ENCODE measurements around the gene GARRE1.

The GARRE1 gene

GRCh38 chr19:34256835-34257558 is 2.6 kb downstream of the GARRE1 start:
- ATAC-seq, result peak; percentile 32
- TF ChIP-seq GLIS3 (CRISPR knock-in tag; IDR thresholded peaks at IDR 0.05), result no peak
- no peak for TF ChIP-seq ARNTL (CRISPR knock-in tag; IDR thresholded peaks at IDR 0.05; ENCODE audit: borderline replicate concordance, low read depth)
- no peak for TF ChIP-seq ZNF70 (CRISPR knock-in tag; IDR thresholded peaks at IDR 0.05)
- no peak for TF ChIP-seq ESRRG (CRISPR knock-in tag; IDR thresholded peaks at IDR 0.05)
- TF ChIP-seq ISL1 (CRISPR knock-in tag; IDR thresholded peaks at IDR 0.05), result no peak

GRCh38 chr19:34257559-34257924 is 3.2 kb downstream of the GARRE1 start:
- ATAC-seq, result no peak
- TF ChIP-seq ARNTL (CRISPR knock-in tag; IDR thresholded peaks at IDR 0.05; ENCODE audit: borderline replicate concordance, low read depth) (no peak), GLIS3 (CRISPR knock-in tag; IDR thresholded peaks at IDR 0.05) (no peak), ZFP30 (CRISPR knock-in tag; IDR thresholded peaks at IDR 0.05) (no peak), RARB (CRISPR knock-in tag; IDR thresholded peaks at IDR 0.05) (no peak), POU6F1 (CRISPR knock-in tag; IDR thresholded peaks at IDR 0.05; ENCODE audit: borderline replicate concordance, low read depth) (no peak), BACH2 (CRISPR knock-in tag; IDR thresholded peaks at IDR 0.05; ENCODE audit: borderline replicate concordance) (no peak), TOX (CRISPR knock-in tag; IDR thresholded peaks at IDR 0.05; ENCODE audit: borderline replicate concordance) (no peak), OSR1 (CRISPR knock-in tag; IDR thresholded peaks at IDR 0.05) (no peak), ZC3H10 (CRISPR knock-in tag; IDR thresholded peaks at IDR 0.05) (no peak), CSDC2 (CRISPR knock-in tag; IDR thresholded peaks at IDR 0.05) (no peak), ZNF8 (CRISPR knock-in tag; IDR thresholded peaks at IDR 0.05) (no peak)
- TF ChIP-seq, protein P1, sequence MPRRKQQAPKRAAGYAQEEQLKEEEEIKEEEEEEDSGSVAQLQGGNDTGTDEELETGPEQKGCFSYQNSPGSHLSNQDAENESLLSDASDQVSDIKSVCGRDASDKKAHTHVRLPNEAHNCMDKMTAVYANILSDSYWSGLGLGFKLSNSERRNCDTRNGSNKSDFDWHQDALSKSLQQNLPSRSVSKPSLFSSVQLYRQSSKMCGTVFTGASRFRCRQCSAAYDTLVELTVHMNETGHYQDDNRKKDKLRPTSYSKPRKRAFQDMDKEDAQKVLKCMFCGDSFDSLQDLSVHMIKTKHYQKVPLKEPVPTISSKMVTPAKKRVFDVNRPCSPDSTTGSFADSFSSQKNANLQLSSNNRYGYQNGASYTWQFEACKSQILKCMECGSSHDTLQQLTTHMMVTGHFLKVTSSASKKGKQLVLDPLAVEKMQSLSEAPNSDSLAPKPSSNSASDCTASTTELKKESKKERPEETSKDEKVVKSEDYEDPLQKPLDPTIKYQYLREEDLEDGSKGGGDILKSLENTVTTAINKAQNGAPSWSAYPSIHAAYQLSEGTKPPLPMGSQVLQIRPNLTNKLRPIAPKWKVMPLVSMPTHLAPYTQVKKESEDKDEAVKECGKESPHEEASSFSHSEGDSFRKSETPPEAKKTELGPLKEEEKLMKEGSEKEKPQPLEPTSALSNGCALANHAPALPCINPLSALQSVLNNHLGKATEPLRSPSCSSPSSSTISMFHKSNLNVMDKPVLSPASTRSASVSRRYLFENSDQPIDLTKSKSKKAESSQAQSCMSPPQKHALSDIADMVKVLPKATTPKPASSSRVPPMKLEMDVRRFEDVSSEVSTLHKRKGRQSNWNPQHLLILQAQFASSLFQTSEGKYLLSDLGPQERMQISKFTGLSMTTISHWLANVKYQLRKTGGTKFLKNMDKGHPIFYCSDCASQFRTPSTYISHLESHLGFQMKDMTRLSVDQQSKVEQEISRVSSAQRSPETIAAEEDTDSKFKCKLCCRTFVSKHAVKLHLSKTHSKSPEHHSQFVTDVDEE (CRISPR knock-in tag; IDR thresholded peaks at IDR 0.05), result no peak

DNA sequence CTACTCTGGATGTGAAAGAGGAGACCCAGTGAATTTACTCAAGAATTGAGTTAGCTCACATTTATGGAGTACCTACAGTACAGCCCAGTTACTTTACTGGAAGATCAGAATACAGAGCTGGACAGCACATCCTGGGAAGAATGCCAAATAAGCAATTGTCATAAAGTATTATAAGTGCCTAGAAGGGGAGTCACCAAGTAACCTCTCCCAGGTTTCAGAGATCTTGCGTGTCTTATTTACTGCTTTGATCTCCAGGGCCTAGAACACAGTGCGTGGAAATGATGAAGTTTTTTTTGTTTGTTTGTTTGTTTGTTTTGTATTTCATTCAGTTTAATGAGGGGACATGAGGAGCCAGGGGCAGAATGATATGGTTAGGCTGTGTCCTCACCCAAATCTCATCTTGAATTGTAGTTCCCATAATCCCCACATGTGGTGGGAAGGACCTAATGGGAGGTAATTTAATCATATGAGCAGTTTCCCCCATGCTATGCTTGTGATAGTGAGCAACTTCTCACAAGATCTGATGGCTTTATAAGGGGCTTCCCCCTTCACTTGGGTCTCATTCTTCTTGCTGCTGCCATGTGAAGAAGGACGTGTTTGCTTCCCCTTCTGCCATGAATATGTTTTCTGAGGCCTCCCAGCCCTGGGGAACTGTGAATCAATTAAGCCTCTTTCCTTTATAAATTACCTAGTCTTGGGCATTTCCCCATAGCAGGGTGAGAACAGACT is 5.2 kb downstream of the GARRE1 start:
- peak; percentile 13; the same call in 1 of the 3 replicates for ATAC-seq

DNA sequence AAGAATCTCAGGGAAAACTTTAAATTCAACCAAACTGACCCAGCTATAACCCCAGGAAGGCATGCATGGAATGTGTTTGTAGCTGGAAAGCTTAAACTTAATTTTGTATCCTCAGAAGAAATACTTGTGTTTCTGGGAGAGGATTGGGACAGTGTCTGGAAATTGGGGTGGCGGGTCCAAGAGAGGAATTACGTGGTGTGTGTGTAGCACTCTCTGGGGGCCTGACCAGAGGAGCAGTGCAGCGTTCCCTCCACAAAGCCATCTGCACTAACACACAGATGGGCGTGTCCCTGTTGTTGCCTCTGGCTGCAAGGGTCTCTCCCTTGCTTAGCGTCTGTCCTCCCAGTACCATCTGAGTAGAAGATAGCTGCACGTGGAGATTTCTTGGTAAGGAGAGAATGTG is 6.4 kb downstream of the GARRE1 start:
- no peak for TF ChIP-seq ZFP3 (CRISPR knock-in tag; IDR thresholded peaks at IDR 0.05)
- TF ChIP-seq, protein P2, sequence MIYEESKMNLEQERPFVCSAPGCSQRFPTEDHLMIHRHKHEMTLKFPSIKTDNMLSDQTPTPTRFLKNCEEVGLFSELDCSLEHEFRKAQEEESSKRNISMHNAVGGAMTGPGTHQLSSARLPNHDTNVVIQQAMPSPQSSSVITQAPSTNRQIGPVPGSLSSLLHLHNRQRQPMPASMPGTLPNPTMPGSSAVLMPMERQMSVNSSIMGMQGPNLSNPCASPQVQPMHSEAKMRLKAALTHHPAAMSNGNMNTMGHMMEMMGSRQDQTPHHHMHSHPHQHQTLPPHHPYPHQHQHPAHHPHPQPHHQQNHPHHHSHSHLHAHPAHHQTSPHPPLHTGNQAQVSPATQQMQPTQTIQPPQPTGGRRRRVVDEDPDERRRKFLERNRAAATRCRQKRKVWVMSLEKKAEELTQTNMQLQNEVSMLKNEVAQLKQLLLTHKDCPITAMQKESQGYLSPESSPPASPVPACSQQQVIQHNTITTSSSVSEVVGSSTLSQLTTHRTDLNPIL (CRISPR knock-in tag; IDR thresholded peaks at IDR 0.05; ENCODE audit: low read depth), result no peak
- no peak for TF ChIP-seq ZC3H10 (CRISPR knock-in tag; IDR thresholded peaks at IDR 0.05)
- peak; percentile 70 for TF ChIP-seq ISL1 (CRISPR knock-in tag; IDR thresholded peaks at IDR 0.05)
- TF ChIP-seq ARNTL (CRISPR knock-in tag; IDR thresholded peaks at IDR 0.05; ENCODE audit: borderline replicate concordance, low read depth), result no peak
- peak; percentile 48 for ATAC-seq

More for the DNA sequence above, 5.2 kb downstream of the GARRE1 start:
- TF ChIP-seq ISL1 (CRISPR knock-in tag; IDR thresholded peaks at IDR 0.05), result peak; percentile 56
- no peak for TF ChIP-seq SNAI2 (CRISPR knock-in tag; IDR thresholded peaks at IDR 0.05)

DNA sequence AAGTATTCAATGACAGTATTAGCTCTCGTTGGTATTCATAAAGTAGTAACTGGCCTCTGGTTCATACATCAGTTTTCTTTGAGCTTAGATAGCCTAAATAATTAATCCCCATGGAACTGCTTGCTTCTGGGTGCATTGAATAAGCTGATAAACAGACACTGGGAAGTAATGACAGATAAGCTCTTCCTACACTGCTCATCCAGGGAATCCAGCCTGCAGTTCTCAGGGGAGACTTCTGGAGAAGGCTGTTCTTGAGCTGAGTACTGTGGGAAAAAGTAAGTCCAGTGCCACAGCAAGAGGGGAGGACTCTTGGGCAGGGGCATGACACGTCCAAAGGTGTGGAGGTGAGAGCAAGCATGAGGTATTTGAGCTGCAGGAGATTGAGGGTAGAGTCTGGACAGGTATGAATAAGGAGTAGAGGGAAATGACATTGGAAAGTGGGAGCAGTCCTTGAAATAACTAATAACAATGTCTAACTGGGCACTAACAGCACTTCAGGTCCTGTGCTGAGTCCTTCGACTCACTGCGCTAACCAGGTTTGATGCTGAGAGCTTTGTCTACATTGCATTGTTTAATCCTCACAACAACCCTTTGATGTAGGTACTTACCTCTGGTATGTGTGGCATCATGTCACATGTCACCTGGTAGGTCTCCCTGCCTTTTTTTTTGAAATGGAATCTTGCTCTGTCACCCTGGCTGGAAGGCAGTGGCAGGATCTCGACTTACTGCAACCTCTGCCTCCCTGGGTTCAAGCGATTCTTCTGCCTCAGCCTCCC is 7.2 kb downstream of the GARRE1 start:
- ATAC-seq, result no peak
- TF ChIP-seq ZNF565 (CRISPR knock-in tag; conservative IDR thresholded peaks at IDR 0.05; ENCODE audit: low read depth), result no peak
- no peak for TF ChIP-seq GLIS3 (CRISPR knock-in tag; IDR thresholded peaks at IDR 0.05)
- TF ChIP-seq RARB (CRISPR knock-in tag; IDR thresholded peaks at IDR 0.05), result no peak
- no peak for TF ChIP-seq OSR1 (CRISPR knock-in tag; IDR thresholded peaks at IDR 0.05)
- TF ChIP-seq ZNF8 (CRISPR knock-in tag; IDR thresholded peaks at IDR 0.05), result no peak
- TF ChIP-seq ISL1 (CRISPR knock-in tag; IDR thresholded peaks at IDR 0.05), result no peak
- TF ChIP-seq, protein P1 (CRISPR knock-in tag; IDR thresholded peaks at IDR 0.05), result no peak
- no peak for TF ChIP-seq POU6F1 (CRISPR knock-in tag; IDR thresholded peaks at IDR 0.05; ENCODE audit: borderline replicate concordance, low read depth)
- no peak for TF ChIP-seq SNAI2 (CRISPR knock-in tag; IDR thresholded peaks at IDR 0.05)
- TF ChIP-seq ZFP3 (CRISPR knock-in tag; IDR thresholded peaks at IDR 0.05), result no peak
- no peak for TF ChIP-seq ESRRG (CRISPR knock-in tag; IDR thresholded peaks at IDR 0.05)
- no peak for TF ChIP-seq TCF4 (CRISPR knock-in tag; IDR thresholded peaks at IDR 0.05; ENCODE audit: borderline replicate concordance)

Measured in SK-N-SH treated with all-trans-retinoic acid at 6 μM for 48 hours (cell line).